RWPE1 (cell line): ENCODE results near the gene ATP5ME.

ENCODE experiments used
- CTCF ChIA-PET: fragments of 350-600 bp; sonication (Branson Sonifier 250); formaldehyde crosslinking; extraction: SDS; loops from one replicate; lab custom pipeline; 2021; lab: Yijun Ruan, JAX
- POLR2A ChIA-PET: fragments of 400-600 bp; formaldehyde crosslinking; extraction: SDS; loops from one replicate; lab custom pipeline; 2020; ENCODE audit warnings: antibody characterized with exemption; ENCODE audit not compliant: low non-redundant PET; lab: Yijun Ruan, JAX
- DNase-seq: peaks from one replicate; pipeline ENCODE4 v3.0.0; 2012; ENCODE audit warnings: low spot score
- H3K27ac ChIP-seq: fragments of 450-650 bp; 2 replicates; pipeline ENCODE4 v1.5.1; 2017
- CTCF ChIP-seq: fragments of 450-650 bp; conservative IDR thresholded peaks from 2 replicates; pipeline ENCODE4 v1.5.1; 2017; ENCODE audit warnings: low read depth, mild to moderate bottlenecking

Gene ATP5ME

DNA sequence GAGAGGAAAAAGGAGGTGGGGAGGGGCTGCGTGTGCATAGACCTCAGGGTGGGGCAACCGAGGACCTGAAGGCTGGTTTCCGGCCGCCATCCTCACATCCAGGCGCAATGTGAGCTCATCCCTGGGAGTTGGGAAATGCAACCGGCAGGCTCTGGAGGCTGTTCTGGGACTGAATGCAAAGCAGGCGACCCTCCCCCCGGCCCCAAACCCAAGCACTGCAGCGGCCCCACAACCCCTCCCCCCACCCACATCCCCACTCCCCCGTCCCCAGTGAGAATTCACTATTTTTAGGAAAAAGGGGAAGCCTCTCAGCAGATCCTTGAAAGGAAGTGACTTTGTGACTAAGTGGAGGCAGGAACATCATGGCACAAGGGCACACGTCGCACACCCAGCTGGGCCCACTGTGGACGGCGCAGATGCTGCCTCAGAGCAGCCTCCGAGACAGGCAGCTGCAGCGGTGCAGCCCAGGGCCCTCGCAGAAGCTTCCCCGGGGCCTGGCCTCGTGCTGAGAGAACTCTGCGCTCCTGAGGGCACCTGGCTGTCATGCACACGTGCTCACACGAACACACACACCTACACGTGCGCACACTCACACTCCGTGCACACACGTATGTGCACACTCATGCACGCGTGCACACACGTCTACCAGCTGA lies 50.0 kb downstream of the ATP5ME start:
- POLR2A ChIA-PET = no interaction called here
- H3K27ac ChIP-seq = no peak overlapping the region
- TF ChIP-seq CTCF = no peak
- CTCF ChIA-PET = interaction anchor here (0.7 kb wide), 1 partner anchor 12 kb away, joined by 4 read pairs; no protein-coding TSS in a partner anchor
- DNase-seq = no peak

GRCh38 chr4:622996-623913 lies 50.8 kb downstream of the ATP5ME start:
- DNase-seq = no peak
- no peak for TF ChIP-seq CTCF
- H3K27ac ChIP-seq = no peak overlapping the region
- CTCF ChIA-PET = interaction anchor here (0.7 kb wide), 2 partner anchors 12 to 22 kb away, joined by 3 to 4 read pairs; no protein-coding TSS in a partner anchor
- POLR2A ChIA-PET = no interaction called here
